GM19023 (cell line): ENCODE measurements around the gene CD46.

Experiments
- ATAC-seq: cut with Tn5 transposase; IDR thresholded peaks from one replicate; pipeline ENCODE4 v1.9.1; 2021; ENCODE audit warnings: mild to moderate bottlenecking, moderate library complexity; ENCODE audit not compliant: unreplicated experiment

CD46 gene

DNA sequence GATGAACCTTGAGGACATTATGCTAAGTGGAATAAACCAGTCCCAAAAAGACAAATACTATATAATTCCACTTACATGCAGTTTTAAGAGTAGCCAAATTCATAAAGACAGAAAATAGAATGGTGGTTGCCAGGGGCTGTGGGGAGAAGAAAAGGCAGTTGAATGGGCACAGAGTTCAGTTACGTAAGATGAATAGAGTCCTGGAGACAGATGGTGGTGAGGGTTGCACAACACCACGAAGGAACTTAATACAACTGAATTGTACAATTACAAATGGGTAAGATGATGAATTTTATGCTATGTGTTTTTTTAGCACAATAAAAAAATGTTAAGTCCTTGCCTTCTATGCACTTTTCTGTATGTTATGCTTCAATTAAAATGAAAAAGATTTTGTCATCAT, 92.5 kb downstream of the CD46 start:
- ATAC-seq, result no peak
